GM23248 (cell line): ENCODE results near the gene FAM111B. TPM values are rescaled to one million over a fixed set of nuclear protein-coding genes. Genes with fewer than 3 reads are reported as not detected.
"Not testable (repeated sequence)": the region's sequence is repeated elsewhere in the genome, so short reads cannot be mapped to it uniquely, and the experiment has no call there.

Source experiments
- DNase-seq: peaks from one replicate; pipeline ENCODE4 v3.0.0-alpha.2; 2015
- H2AFZ ChIP-seq: fragments of 200-600 bp; sonication (generic); 2 replicates; pipeline ENCODE4 v1.6.1; 2016; ENCODE audit warnings: antibody characterized with exemption
- H3F3A ChIP-seq: fragments of 200-600 bp; sonication (generic); 2 replicates; pipeline ENCODE4 v1.6.1; 2016; ENCODE audit warnings: mild to moderate bottlenecking, antibody characterized with exemption, mixed run types; ENCODE audit not compliant: insufficient read depth
- H3K27ac ChIP-seq: fragments of 200-600 bp; sonication (generic); 2 replicates; pipeline ENCODE4 v1.5.1; 2016; ENCODE audit warnings: mild to moderate bottlenecking
- H3K27me3 ChIP-seq: fragments of 200-600 bp; sonication (generic); replicated peaks from 2 replicates; pipeline ENCODE4 v1.6.1; 2016; ENCODE audit warnings: mild to moderate bottlenecking; ENCODE audit not compliant: insufficient read depth
- H3K36me3 ChIP-seq: fragments of 200-600 bp; sonication (generic); 2 replicates; pipeline ENCODE4 v1.6.1; 2016; ENCODE audit warnings: low read depth, mild to moderate bottlenecking
- H3K4me1 ChIP-seq: fragments of 200-600 bp; sonication (generic); 2 replicates; pipeline ENCODE4 v1.6.1; 2016; ENCODE audit warnings: mild to moderate bottlenecking; ENCODE audit not compliant: insufficient read depth
- H3K4me2 ChIP-seq: fragments of 200-600 bp; sonication (generic); one replicate; pipeline ENCODE4 v1.6.1; 2016; ENCODE audit warnings: mild to moderate bottlenecking; ENCODE audit not compliant: unreplicated experiment
- H3K4me3 ChIP-seq: fragments of 200-600 bp; sonication (generic); 2 replicates; pipeline ENCODE4 v1.5.1; 2016; ENCODE audit warnings: mild to moderate bottlenecking
- H3K79me2 ChIP-seq: fragments of 200-600 bp; sonication (generic); 2 replicates; pipeline ENCODE4 v1.6.1; 2016; ENCODE audit warnings: mild to moderate bottlenecking; ENCODE audit not compliant: insufficient read depth
- H3K9ac ChIP-seq: fragments of 200-600 bp; sonication (generic); 2 replicates; pipeline ENCODE4 v1.6.1; 2016; ENCODE audit warnings: mild to moderate bottlenecking
- H3K9me2 ChIP-seq: fragments of 200-600 bp; sonication (generic); 2 replicates; pipeline ENCODE4 v1.6.1; 2016; ENCODE audit warnings: mixed run types, mild to moderate bottlenecking, moderate library complexity; ENCODE audit not compliant: insufficient read depth
- H3K9me3 ChIP-seq: fragments of 200-600 bp; sonication (generic); one replicate; pipeline ENCODE4 v1.6.1; 2017; ENCODE audit warnings: low read depth
- H4K20me1 ChIP-seq: fragments of 200-600 bp; sonication (generic); 2 replicates; pipeline ENCODE4 v1.6.0; 2016; ENCODE audit not compliant: insufficient read depth
- EZH2 ChIP-seq: fragments of 200-600 bp; sonication (generic); IDR thresholded peaks from 2 replicates; pipeline ENCODE4 v1.6.1; 2018; ENCODE audit warnings: antibody characterized with exemption, mild to moderate bottlenecking; ENCODE audit not compliant: insufficient read depth, poor library complexity, severe bottlenecking
- EZH2phosphoT487 ChIP-seq: fragments of 200-600 bp; sonication (generic); IDR thresholded peaks from 2 replicates; pipeline ENCODE4 v1.6.1; 2018; ENCODE audit warnings: antibody characterized with exemption, moderate library complexity, mild to moderate bottlenecking, low read depth; ENCODE audit not compliant: insufficient read depth
- WGBS, 2 experiments: methylation state at CpG; one replicate each; pipeline ENCODE4 v1.1.6; 2015 to 2017; ENCODE audit warnings: low lambda C conversion rate in 2 of 2, low coverage in 1 of 2; ENCODE audit errors: missing lambda C conversion rate in 2 of 2; 5-methylcytosine and 5-hydroxymethylcytosine counted together
- in situ Hi-C: fragments of 300-500 bp; cut with MboI; formaldehyde crosslinking; loops from 2 replicates; pipeline ENCODE4 v1.15.0; 2020
- polyA plus RNA-seq: library from polyadenylated mRNA; unstranded; fragments of >200 nt; fragmentation: Nextera tagmentation; extraction: Ambion mirVana; gene quantifications from 2 replicates; pipeline ENCODE4 v1.2.1, GENCODE V29; 2016
- total RNA-seq: library from RNA; depleted of rRNA; stranded (reverse); fragments of >200 nt; shearing (Covaris generic); gene quantifications from 2 replicates; pipeline ENCODE4 v1.2.3, GENCODE V29; 2014; rRNA removed

Gene FAM111B
- total RNA-seq: 2.1 and 4.5 TPM in 2 replicates
- polyA plus RNA-seq: 6.8 and 7.3 TPM in 2 replicates

- no peak within 1 kb of the TSS for H3K27ac ChIP-seq
Observed at GRCh38 chr11:59106363-59107336, at the start of gene FAM111B. Gene FAM111B (plus strand): TSS chr11:59107237. CDS start chr11:59109626, 2,389 bp downstream.

GRCh38 chr11:59058120-59059033, 48.7 kb upstream of the FAM111B start:
- H3K9ac ChIP-seq, H3F3A ChIP-seq, H4K20me1 ChIP-seq, H3K4me1 ChIP-seq, H3K36me3 ChIP-seq, H3K27ac ChIP-seq, in situ Hi-C loops, H3K9me3 ChIP-seq, H3K9me2 ChIP-seq, H3K79me2 ChIP-seq: not testable (repeated sequence)
- peak overlapping the region; percentile 56 for H3K4me3 ChIP-seq
- peak; percentile 73 for DNase-seq
- peak overlapping the region; percentile 50 for H2AFZ ChIP-seq
- H3K27me3 ChIP-seq: peaks cover 42% of the 10 kb centered on the region
- H3K4me2 ChIP-seq: peak overlapping the region; percentile 29
- 7% methylated on average over 27 of the region's 27 CpGs for WGBS, 2 experiments

More at GRCh38 chr11:59106363-59107336, at the start of gene FAM111B:
- TF ChIP-seq EZH2phosphoT487: no peak
- no peak for TF ChIP-seq EZH2
- no peaks in the 10 kb centered on the region for H3F3A ChIP-seq
- peak within 1 kb of the TSS; percentile 83 for H2AFZ ChIP-seq
- in situ Hi-C loops: no loop called here
- peak within 1 kb of the TSS; percentile 87 for H3K4me2 ChIP-seq
- H3K9me2 ChIP-seq: no peaks in the 10 kb centered on the region
- WGBS, 2 experiments: 2% methylated on average over 53 to 64 of the region's 64 CpGs
- no peaks in the 10 kb centered on the region for H3K36me3 ChIP-seq
- no peaks in the 10 kb centered on the region for H3K9me3 ChIP-seq
- H3K4me3 ChIP-seq: peak within 1 kb of the TSS; percentile 76
- peak; percentile 85 for DNase-seq
- no peaks in the 10 kb centered on the region; the same call in 1 of the 2 replicates for H3K27me3 ChIP-seq
- 0 out of 2 replicates have a peak, but pooled peaks cover 2% of the 10 kb centered on the region for H3K4me1 ChIP-seq
- H3K79me2 ChIP-seq: no peaks in the 10 kb centered on the region
- H4K20me1 ChIP-seq: no peaks in the 10 kb centered on the region
- peak within 1 kb of the TSS; percentile 38 for H3K9ac ChIP-seq

- H3K79me2 ChIP-seq, H3F3A ChIP-seq, H4K20me1 ChIP-seq, H3K4me3 ChIP-seq, in situ Hi-C loops, H3K4me2 ChIP-seq, H3K9me2 ChIP-seq, H2AFZ ChIP-seq, H3K9ac ChIP-seq, H3K27ac ChIP-seq, H3K36me3 ChIP-seq, DNase-seq, H3K9me3 ChIP-seq, H3K4me1 ChIP-seq: not testable (repeated sequence)
- peaks cover 51% of the 10 kb centered on the region for H3K27me3 ChIP-seq
- 23 to 27% methylated on average over 3 of the region's 3 CpGs for WGBS, 2 experiments
Observed at GRCh38 chr11:59060096-59060495, 46.9 kb upstream of the FAM111B start.
